ENCODE data around the gene THTPA. TPM values are rescaled to one million over a fixed set of nuclear protein-coding genes. Genes with fewer than 3 reads are reported as not detected.

THTPA gene
- total and polyA plus RNA-seq, 9 of the 15 experiments (the other 6 are each of a cell fraction or from before 2014, with no cell fraction given) = 2.4 to 8.7 (median 5.2) TPM

GRCh38 chr14:23604675-23605170 is 48.7 kb downstream of the THTPA start:
- WGBS (ENCODE audit: insufficient coverage, low coverage, missing lambda C conversion rate) = 0% methylated on average over 1 of the region's 3 CpGs
- Histone ChIP-seq H3K36me3 (ENCODE audit: control insufficient read depth, insufficient read depth, low read length) (no peaks in the 10 kb centered on the region), H3K9me1 (ENCODE audit: control insufficient read depth, insufficient read depth, low read length) (no peaks in the 10 kb centered on the region), H3K79me2 (ENCODE audit: control insufficient read depth, insufficient read depth, low read length) (no peaks in the 10 kb centered on the region), H3K4me1 (replicated peaks in 1 of 2; ENCODE audit: control insufficient read depth in 2 of 2, insufficient read depth in 2 of 2, low read length in 2 of 2) (no peaks in the 10 kb centered on the region; a peak in 1 of 5 replicates), H2AFZ (ENCODE audit: low read depth, low read length) (no peak overlapping the region), H4K20me1 (replicated peaks; ENCODE audit: control insufficient read depth, insufficient read depth, low read length) (no peaks in the 10 kb centered on the region), H3K9me3 (replicated peaks; ENCODE audit: control insufficient read depth, insufficient read depth, low read depth, low read length) (no peaks in the 10 kb centered on the region), H3K27ac (ENCODE audit: extremely low read depth, low read depth, low read length) (no peak overlapping the region), H3K4me3 (no peak overlapping the region), H3K27me3 (ENCODE audit: control insufficient read depth in 2 of 2, insufficient read depth in 2 of 2, low read length in 2 of 2) (peaks cover 0 to 15% of the 10 kb centered on the region in 2 experiments; a peak in 2 of 5 replicates), H3K4me2 (ENCODE audit: insufficient read depth, low read length) (no peak overlapping the region), H3K9ac (ENCODE audit: insufficient read depth in 1 of 2, low read depth in 2 of 2, low read length in 2 of 2) (no peak overlapping the region)
- ChIA-PET POLR2A (no interaction called here), CTCF (ENCODE audit: low intra/inter-chr PET ratio) (no interaction called here)
- no peak for ATAC-seq
- no peak for TF ChIP-seq ERF (CRISPR knock-in tag; IDR thresholded peaks at IDR 0.05)
- no peak for TF ChIP-seq MAZ (CRISPR knock-in tag; conservative IDR thresholded peaks at IDR 0.05 in 1 of 2, IDR thresholded peaks at IDR 0.05 in 1 of 2)
- no peak for TF ChIP-seq UBTF (IDR thresholded peaks at IDR 0.05; ENCODE audit: borderline replicate concordance in 1 of 2, low read depth in 2 of 2, low read length in 2 of 2)
- TF ChIP-seq ZNF263 (CRISPR knock-in tag; IDR thresholded peaks at IDR 0.05; ENCODE audit: borderline replicate concordance) = no peak
- no peak for TF ChIP-seq YY1 (IDR thresholded peaks at IDR 0.05; ENCODE audit: borderline replicate concordance in 1 of 3, control insufficient read depth in 1 of 3, extremely low read depth in 1 of 3, insufficient read depth in 3 of 3, insufficient read length in 1 of 3, insufficient replicate concordance in 2 of 3, low read depth in 1 of 3, low read length in 2 of 3)
- no peak for TF ChIP-seq ZNF76 (CRISPR knock-in tag; IDR thresholded peaks at IDR 0.05; ENCODE audit: borderline replicate concordance)
- no peak for TF ChIP-seq JUN (IDR thresholded peaks at IDR 0.05; ENCODE audit: borderline replicate concordance, low read depth, low read length)
- no peak for TF ChIP-seq JUN (CRISPR knock-in tag; IDR thresholded peaks at IDR 0.05; ENCODE audit: borderline replicate concordance)
- no peak for TF ChIP-seq KDM5B (IDR thresholded peaks at IDR 0.05; ENCODE audit: insufficient replicate concordance, low read depth, low read length)
- no peak for TF ChIP-seq XRCC4 (IDR thresholded peaks at IDR 0.05; ENCODE audit: extremely low read depth, insufficient read depth, insufficient read length)
- TF ChIP-seq ZNF280B (CRISPR knock-in tag; IDR thresholded peaks at IDR 0.05) = no peak
- TF ChIP-seq STAT6 (CRISPR knock-in tag; IDR thresholded peaks at IDR 0.05) = no peak
- no peak for DNase-seq (ENCODE audit: extremely low read depth in 1 of 4, low spot score in 3 of 4)
- FAIRE-seq = no peak
- in situ Hi-C loops (cut with MboI) (no loop called here), intact Hi-C loops (cut with micrococcal nuclease) (no loop called here)
- BruUV-seq (replicated peaks) = no TSS peak
